Colonic mucosa (tissue), 4 donors: ENCODE data around the gene CIDEA. TPM values are rescaled to one million over a fixed set of nuclear protein-coding genes. Genes with fewer than 3 reads are reported as not detected.

Source experiments
- DNase-seq: peaks from one replicate; pipeline ENCODE4 v3.0.0-alpha.2; 2020
- H3K27ac ChIP-seq: fragments of 200-600 bp; one replicate; pipeline ENCODE4 v1.8.0; 2021
- H3K27me3 ChIP-seq: fragments of 200-600 bp; one replicate; pipeline ENCODE4 v1.8.0; 2021
- H3K36me3 ChIP-seq: fragments of 200-600 bp; one replicate; pipeline ENCODE4 v1.8.0; 2021
- H3K4me1 ChIP-seq: fragments of 200-600 bp; one replicate; pipeline ENCODE4 v1.8.0; 2021; ENCODE audit warnings: mild to moderate bottlenecking
- H3K4me3 ChIP-seq: fragments of 200-600 bp; one replicate; pipeline ENCODE4 v1.8.0; 2021
- H3K9ac ChIP-seq, 2 donors: one replicate each; pipeline ENCODE4 v1.7.0; 2013; ENCODE audit warnings: control low read depth in 2 of 2, low read depth in 2 of 2, low read length in 2 of 2
- H3K9me3 ChIP-seq: fragments of 200-600 bp; one replicate; pipeline ENCODE4 v1.8.0; 2021
- intact Hi-C: fragments of 100-400 bp; cut with DNase I; formaldehyde crosslinking; loops from one replicate; pipeline ENCODE4 v1.14.1; 2022
- total RNA-seq, 2 donors: library from RNA; stranded (reverse); fragmentation: NEBNext Ultra II Directional in 1 of 2; extraction: Animal tissue kit (Norgen Biotek cat#: 25700) in 1 of 2; gene quantifications; one replicate each; pipeline ENCODE4 v1.2.1, GENCODE V29; 2021
- TF ChIP-seq, protein P1 (sequence below): fragments of 200-600 bp; IDR thresholded peaks from one replicate; pipeline ENCODE4 v1.8.0; 2022; ENCODE audit warnings: antibody characterized with exemption, mild to moderate bottlenecking
- donor health status: healthy.
- donor health status: DM: no; HTN: no; CAD: no.
- donor health status: DM: no; HTN: no; CAD: no.

The CIDEA gene
- total RNA-seq, 2 donors from 2014 or later = not detected

DNA sequence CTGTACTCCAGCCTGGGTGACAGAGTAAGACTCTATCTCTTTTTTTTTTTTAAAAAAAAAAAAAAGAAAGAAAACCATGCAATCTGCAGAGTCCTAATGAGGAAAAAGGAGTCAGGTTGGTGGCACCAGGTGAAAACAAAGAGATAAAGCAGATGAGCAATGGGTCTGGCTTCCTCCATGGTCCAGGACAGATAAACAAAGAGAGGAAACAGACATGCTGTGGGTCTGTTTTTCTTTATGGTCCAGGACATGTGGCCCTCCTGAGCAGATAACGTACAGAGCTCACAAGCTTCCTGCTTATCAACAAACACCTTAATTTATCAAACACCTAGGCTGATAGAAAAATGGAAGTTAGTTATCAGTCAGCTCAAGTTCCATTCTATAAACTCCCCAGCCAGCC is 29.5 kb downstream of the CIDEA start:
- TF ChIP-seq, protein P1, sequence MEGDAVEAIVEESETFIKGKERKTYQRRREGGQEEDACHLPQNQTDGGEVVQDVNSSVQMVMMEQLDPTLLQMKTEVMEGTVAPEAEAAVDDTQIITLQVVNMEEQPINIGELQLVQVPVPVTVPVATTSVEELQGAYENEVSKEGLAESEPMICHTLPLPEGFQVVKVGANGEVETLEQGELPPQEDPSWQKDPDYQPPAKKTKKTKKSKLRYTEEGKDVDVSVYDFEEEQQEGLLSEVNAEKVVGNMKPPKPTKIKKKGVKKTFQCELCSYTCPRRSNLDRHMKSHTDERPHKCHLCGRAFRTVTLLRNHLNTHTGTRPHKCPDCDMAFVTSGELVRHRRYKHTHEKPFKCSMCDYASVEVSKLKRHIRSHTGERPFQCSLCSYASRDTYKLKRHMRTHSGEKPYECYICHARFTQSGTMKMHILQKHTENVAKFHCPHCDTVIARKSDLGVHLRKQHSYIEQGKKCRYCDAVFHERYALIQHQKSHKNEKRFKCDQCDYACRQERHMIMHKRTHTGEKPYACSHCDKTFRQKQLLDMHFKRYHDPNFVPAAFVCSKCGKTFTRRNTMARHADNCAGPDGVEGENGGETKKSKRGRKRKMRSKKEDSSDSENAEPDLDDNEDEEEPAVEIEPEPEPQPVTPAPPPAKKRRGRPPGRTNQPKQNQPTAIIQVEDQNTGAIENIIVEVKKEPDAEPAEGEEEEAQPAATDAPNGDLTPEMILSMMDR = no peak
- no peak for DNase-seq
- peaks cover 2% of the 10 kb centered on the region for H3K4me1 ChIP-seq

DNA sequence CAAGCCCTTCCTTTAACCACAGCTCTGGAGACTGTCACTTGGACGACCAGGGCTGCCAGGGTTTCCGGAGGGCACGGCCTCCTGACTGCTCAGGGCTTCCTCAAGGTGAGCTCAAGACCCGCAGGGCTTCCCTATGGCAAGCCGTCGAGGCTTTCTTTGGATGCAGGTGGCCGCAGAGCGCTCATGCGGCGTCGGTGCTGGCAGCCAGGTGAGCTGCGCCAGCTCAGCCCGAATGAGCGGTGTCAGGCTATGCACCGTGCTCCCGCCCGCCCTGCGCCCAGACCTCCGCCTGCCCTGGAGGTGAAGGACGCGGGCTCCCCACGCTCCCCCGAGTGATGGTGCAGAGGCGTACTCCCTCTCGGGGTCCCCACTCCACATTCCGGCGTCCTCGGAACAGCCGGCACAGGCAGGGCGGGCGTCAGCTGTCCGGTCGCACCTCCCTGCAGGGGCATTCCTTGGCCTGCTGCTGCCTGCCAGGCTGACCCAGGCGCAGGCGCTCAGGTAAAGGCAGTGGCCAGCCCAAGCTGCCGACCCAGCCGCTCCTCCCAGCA is 33.0 kb downstream of the CIDEA start:
- Histone ChIP-seq H3K9me3 (no peaks in the 10 kb centered on the region), H3K36me3 (no peaks in the 10 kb centered on the region), H3K27ac (no peak overlapping the region), H3K27me3 (peaks cover 19% of the 10 kb centered on the region), H3K4me1 (peaks cover 4% of the 10 kb centered on the region), H3K4me3 (peak overlapping the region; percentile 24), H3K9ac (peak overlapping the region in 1 of 2 donors; percentile 63)
- intact Hi-C loops = no loop called here
- DNase-seq = no peak
- TF ChIP-seq, protein P1 = no peak

More for the DNA sequence above, 29.5 kb downstream of the CIDEA start:
- intact Hi-C loops = no loop called here
- Histone ChIP-seq H3K4me3 (no peak overlapping the region), H3K36me3 (no peaks in the 10 kb centered on the region), H3K9ac (no peak overlapping the region), H3K9me3 (no peaks in the 10 kb centered on the region), H3K27ac (no peak overlapping the region), H3K27me3 (peaks cover 16% of the 10 kb centered on the region)

DNA sequence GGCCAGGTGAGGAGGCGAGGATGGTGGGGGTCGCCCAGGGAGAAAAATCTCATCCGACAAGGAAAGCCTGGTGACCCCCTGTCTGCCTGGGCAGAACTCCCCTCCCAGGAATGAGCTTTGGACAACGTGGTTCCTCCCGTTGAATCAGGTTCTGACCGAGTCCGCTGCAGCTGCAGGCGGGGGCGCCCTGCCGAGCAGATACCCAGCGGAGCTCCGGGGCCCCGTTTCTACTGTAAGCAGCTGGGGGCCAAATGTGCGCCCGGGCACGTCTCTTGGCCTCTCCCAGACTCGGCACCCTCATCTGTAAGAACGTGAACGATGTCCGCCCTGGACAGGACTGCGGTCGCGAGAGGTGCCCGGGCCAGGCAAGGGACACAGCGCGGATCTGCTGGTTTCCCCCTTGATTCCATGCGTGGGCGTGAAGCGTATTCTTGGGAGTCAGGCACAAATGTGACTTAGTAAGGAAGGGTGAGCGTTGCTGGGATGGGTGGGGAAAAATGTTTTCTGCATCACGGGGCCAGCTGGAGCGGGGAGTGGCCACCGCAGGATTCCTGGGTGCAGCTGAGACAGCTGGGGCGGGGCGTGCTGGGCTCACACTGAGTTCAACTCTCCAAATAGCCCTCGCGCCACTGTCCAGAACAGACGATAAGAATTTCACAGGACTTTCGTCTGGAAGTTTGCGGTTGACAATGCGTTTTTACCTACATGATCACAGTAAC is 33.7 kb downstream of the CIDEA start:
- Histone ChIP-seq H3K27me3 (peaks cover 19% of the 10 kb centered on the region), H3K36me3 (no peaks in the 10 kb centered on the region), H3K4me3 (peak overlapping the region; percentile 24), H3K4me1 (peaks cover 4% of the 10 kb centered on the region), H3K27ac (peak overlapping the region; percentile 59), H3K9me3 (no peaks in the 10 kb centered on the region), H3K9ac (peak overlapping the region in 1 of 2 donors; percentile 63)
- TF ChIP-seq, protein P1 = no peak
- intact Hi-C loops = no loop called here
- peak; percentile 63 for DNase-seq

DNA sequence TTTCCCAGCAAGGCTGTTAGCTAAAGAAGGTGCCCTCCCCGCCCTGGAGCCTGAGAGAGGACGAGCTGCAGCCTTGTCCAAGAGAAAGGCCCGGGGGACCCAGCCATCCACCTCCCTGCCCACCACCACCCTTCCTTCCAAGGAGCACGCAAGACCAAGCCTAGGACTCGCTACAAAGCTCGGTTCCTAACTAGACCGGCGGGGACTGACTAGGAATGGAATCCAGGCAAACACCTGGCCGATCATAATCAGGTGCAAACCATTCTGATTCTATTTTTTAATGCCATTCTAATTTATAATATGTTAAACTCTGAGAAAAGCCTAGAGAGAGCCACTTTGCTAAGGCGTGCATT is 34.2 kb downstream of the CIDEA start:
- Histone ChIP-seq H3K27me3 (peaks cover 19% of the 10 kb centered on the region), H3K9ac (no peak overlapping the region), H3K4me3 (peak overlapping the region; percentile 24), H3K4me1 (peaks cover 4% of the 10 kb centered on the region), H3K27ac (no peak overlapping the region), H3K36me3 (no peaks in the 10 kb centered on the region), H3K9me3 (no peaks in the 10 kb centered on the region)
- no peak for DNase-seq
- TF ChIP-seq, protein P1 = no peak
- intact Hi-C loops = no loop called here

DNA sequence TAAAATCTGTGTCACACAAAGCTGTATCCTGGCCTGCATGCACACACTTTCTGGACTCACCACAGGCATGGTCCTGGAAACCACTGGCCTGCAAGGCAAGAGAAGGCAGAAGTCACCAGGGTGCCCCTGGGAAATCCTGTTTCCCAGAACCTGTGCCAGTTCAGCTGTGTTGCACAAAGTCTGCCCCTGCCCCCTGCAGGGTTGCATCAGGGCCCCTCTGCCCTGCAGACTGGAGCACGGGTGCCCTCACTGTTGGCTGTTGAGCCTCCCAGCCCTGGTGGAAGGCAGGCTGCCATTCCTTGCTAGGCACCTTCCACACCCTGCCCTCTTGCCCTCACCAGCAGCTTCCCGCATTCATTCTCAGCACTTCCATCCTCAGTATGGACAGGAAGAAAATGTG is 35.9 kb downstream of the CIDEA start:
- TF ChIP-seq, protein P1 = no peak
- intact Hi-C loops = no loop called here
- no peaks in the 10 kb centered on the region for H3K36me3 ChIP-seq
- no peak overlapping the region for H3K9ac ChIP-seq
- H3K4me3 ChIP-seq = no peak overlapping the region
- H3K9me3 ChIP-seq = no peaks in the 10 kb centered on the region
- H3K27ac ChIP-seq = no peak overlapping the region
- H3K27me3 ChIP-seq = peaks cover 19% of the 10 kb centered on the region
- DNase-seq = no peak
- H3K4me1 ChIP-seq = peaks cover 4% of the 10 kb centered on the region
